ENCODE data around the gene RUNX1.
A peak's percentile ranks its signal among the peaks of the same experiment; 100 is the strongest.

RUNX1 gene

DNA sequence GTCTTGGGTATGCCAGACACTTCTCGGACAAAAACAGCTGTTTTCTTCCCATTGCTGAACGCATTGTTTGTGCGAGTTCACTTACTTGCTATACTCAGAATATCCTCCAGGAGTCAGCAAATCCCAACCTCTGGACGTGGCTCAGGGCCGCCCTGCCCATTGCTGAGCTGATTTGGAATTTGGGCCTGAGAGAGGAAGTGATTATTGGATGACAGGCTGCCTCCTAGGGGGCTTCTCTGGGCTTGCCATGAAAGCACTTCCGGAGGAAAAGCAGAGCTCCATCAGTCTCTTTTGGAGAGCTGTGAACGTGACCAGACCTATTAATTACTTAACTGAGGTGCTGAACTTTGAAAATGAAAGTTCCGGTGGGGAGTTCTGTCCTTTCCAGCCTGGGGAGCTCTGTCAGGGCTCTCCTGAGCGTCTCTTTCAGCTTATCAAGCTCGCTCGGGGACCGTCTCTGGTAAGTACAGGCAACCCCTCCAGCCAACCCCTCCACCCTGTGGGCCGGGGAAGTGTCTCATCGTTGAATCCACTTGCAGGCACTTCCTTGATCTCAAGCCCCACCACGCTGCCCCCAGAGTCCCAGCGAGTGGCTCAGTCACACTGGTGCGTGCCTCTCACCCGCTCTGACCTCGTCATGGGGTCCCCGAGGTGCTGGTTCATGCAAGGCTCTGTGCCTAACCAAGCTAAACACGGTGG is 303.4 kb downstream of the RUNX1 start:
- H3K4me3 ChIP-seq (ENCODE audit: low read depth, low read length), result peak overlapping the region; percentile 21
- peak; percentile 75 for TF ChIP-seq CTCF (IDR thresholded peaks at IDR 0.05; ENCODE audit: low read depth, low read length)
- TF ChIP-seq POLR2A (IDR thresholded peaks at IDR 0.05; ENCODE audit: extremely low read depth, insufficient read length), result no peak
- 0 out of 2 replicates have a peak, but pooled peaks have one; percentile 48 for TF ChIP-seq MAX (IDR thresholded peaks at IDR 0.05; ENCODE audit: low read depth, low read length)
- no peak for TF ChIP-seq MYC (IDR thresholded peaks at IDR 0.05; ENCODE audit: low read depth, low read length)
- peak; percentile 87 for DNase-seq (ENCODE audit: low read depth)

DNA sequence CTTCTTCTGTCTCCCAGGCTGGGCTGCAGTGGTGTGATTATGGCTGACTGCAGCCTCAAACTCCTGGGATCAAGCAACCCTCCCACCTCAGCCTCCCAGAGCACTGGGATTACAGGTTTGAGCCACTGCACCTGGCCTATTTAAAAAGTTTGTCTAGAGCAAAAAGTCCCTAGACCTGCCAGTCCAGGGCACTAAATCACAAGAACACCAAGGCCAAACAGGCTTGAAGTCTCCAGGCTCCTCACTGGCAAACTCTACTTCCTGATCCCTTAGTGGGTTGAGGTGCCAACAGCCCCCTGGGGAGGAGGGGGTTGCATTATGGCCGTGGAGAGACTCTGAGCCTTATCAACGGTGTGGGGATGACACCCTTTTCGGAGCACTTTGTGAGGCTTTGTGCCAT is 304.3 kb downstream of the RUNX1 start:
- H3K4me3 ChIP-seq (ENCODE audit: low read depth, low read length), result no peak overlapping the region
- no peak for TF ChIP-seq MAX (IDR thresholded peaks at IDR 0.05; ENCODE audit: low read depth, low read length)
- TF ChIP-seq MYC (IDR thresholded peaks at IDR 0.05; ENCODE audit: low read depth, low read length), result no peak
- no peak for TF ChIP-seq POLR2A (IDR thresholded peaks at IDR 0.05; ENCODE audit: extremely low read depth, insufficient read length)
- TF ChIP-seq CTCF (IDR thresholded peaks at IDR 0.05; ENCODE audit: low read depth, low read length), result no peak
- no peak for DNase-seq (ENCODE audit: low read depth)

GRCh38 chr21:34743831-34744230 is 305.3 kb downstream of the RUNX1 start:
- TF ChIP-seq MYC (IDR thresholded peaks at IDR 0.05; ENCODE audit: low read depth, low read length), result no peak
- TF ChIP-seq CTCF (IDR thresholded peaks at IDR 0.05; ENCODE audit: low read depth, low read length), result no peak
- TF ChIP-seq POLR2A (IDR thresholded peaks at IDR 0.05; ENCODE audit: extremely low read depth, insufficient read length), result no peak
- TF ChIP-seq MAX (IDR thresholded peaks at IDR 0.05; ENCODE audit: low read depth, low read length), result no peak
- no peak overlapping the region for H3K4me3 ChIP-seq (ENCODE audit: low read depth, low read length)
- no peak for DNase-seq (ENCODE audit: low read depth)

- DNase-seq (ENCODE audit: low read depth), result no peak
- TF ChIP-seq POLR2A (IDR thresholded peaks at IDR 0.05; ENCODE audit: extremely low read depth, insufficient read length) (no peak), MAX (IDR thresholded peaks at IDR 0.05; ENCODE audit: low read depth, low read length) (no peak), CTCF (IDR thresholded peaks at IDR 0.05; ENCODE audit: low read depth, low read length) (no peak), MYC (IDR thresholded peaks at IDR 0.05; ENCODE audit: low read depth, low read length) (no peak)
- H3K4me3 ChIP-seq (ENCODE audit: low read depth, low read length), result no peak overlapping the region
Observed at GRCh38 chr21:34743285-34743684, 305.8 kb downstream of the RUNX1 start.

- TF ChIP-seq MAX (IDR thresholded peaks at IDR 0.05; ENCODE audit: low read depth, low read length) (no peak), MYC (IDR thresholded peaks at IDR 0.05; ENCODE audit: low read depth, low read length) (no peak), CTCF (IDR thresholded peaks at IDR 0.05; ENCODE audit: low read depth, low read length) (no peak), POLR2A (IDR thresholded peaks at IDR 0.05; ENCODE audit: extremely low read depth, insufficient read length) (no peak)
- no peak overlapping the region for H3K4me3 ChIP-seq (ENCODE audit: low read depth, low read length)
- DNase-seq (ENCODE audit: low read depth), result no peak
Observed at GRCh38 chr21:34740198-34740597, 308.9 kb downstream of the RUNX1 start.
